Tibial nerve (tissue), 4 donors: Measurements from ENCODE around the gene EOLA1.

Experiments
- CTCF ChIP-seq, 5 experiments: fragments of 200-600 bp in 3 of 5; fragments of 450-650 bp in 2 of 5; sonication (generic) in 3 of 5; IDR thresholded peaks; one replicate each; pipeline ENCODE4 v1.5.1; 2016 to 2019; ENCODE audit warnings: antibody characterized with exemption in 5 of 5, mild to moderate bottlenecking in 3 of 5, moderate library complexity in 2 of 5
- EP300 ChIP-seq, 2 donors: sonication (generic); formaldehyde crosslinking; IDR thresholded peaks; one replicate each; pipeline ENCODE4 v1.6.1; 2017; ENCODE audit warnings: antibody characterized with exemption in 2 of 2, mild to moderate bottlenecking in 1 of 2
- POLR2A ChIP-seq, 2 donors: fragments of 450-650 bp; IDR thresholded peaks; one replicate each; pipeline ENCODE4 v1.6.1; 2017; ENCODE audit warnings: antibody characterized with exemption in 2 of 2, mild to moderate bottlenecking in 2 of 2, moderate library complexity in 2 of 2

- no peak for TF ChIP-seq POLR2A (IDR thresholded peaks at IDR 0.05)
- TF ChIP-seq CTCF (IDR thresholded peaks at IDR 0.05) = no peak
- TF ChIP-seq EP300 (IDR thresholded peaks at IDR 0.05) = no peak
Observed at GRCh38 chrX:149494844-149495565, 45.8 kb upstream of the EOLA1 start.
